PC-9 (cell line): Measurements from ENCODE around the gene SRBD1.

Experiments used
- CTCF ChIP-seq: fragments of 200-600 bp; sonication (generic); conservative IDR thresholded peaks from 2 replicates; pipeline ENCODE4 v1.6.1; 2017; ENCODE audit warnings: mixed run types, antibody characterized with exemption, mild to moderate bottlenecking, moderate library complexity
- EZH2 ChIP-seq: fragments of 200-600 bp; sonication (generic); IDR thresholded peaks from 2 replicates; pipeline ENCODE4 v1.8.0; 2017; ENCODE audit warnings: antibody characterized with exemption, low read depth

DNA sequence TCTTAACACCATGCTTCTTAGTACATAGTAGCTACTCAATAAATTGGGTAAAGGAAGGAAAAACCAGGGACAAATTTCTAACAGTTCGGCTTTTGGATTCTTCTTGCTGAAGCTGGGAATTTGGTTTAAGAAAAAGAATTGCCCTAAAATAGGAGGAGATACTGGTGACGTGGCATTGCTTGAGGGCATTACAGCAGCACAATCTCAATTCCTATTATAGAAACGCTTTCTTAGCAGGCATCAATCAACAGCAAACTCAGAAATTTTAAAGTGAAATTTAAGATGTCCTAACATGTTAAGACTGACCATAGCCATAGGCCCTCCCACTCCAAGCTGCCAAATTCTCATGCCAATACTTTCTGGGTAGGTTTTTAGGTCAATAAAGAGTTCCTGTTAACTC is 169.5 kb downstream of the SRBD1 start:
- TF ChIP-seq CTCF (no peak), EZH2 (no peak)
